Measurements from ENCODE around the gene RRAD. TPM values are rescaled to one million over a fixed set of nuclear protein-coding genes. Genes with fewer than 3 reads are reported as not detected.
A peak's percentile ranks its signal among the peaks of the same experiment; 100 is the strongest.
"Not testable (repeated sequence)": the region's sequence is repeated elsewhere in the genome, so short reads cannot be mapped to it uniquely, and the experiment has no call there.

Gene RRAD
- total RNA-seq, 1 experiment from 2014 or later, result 1.3 TPM

DNA sequence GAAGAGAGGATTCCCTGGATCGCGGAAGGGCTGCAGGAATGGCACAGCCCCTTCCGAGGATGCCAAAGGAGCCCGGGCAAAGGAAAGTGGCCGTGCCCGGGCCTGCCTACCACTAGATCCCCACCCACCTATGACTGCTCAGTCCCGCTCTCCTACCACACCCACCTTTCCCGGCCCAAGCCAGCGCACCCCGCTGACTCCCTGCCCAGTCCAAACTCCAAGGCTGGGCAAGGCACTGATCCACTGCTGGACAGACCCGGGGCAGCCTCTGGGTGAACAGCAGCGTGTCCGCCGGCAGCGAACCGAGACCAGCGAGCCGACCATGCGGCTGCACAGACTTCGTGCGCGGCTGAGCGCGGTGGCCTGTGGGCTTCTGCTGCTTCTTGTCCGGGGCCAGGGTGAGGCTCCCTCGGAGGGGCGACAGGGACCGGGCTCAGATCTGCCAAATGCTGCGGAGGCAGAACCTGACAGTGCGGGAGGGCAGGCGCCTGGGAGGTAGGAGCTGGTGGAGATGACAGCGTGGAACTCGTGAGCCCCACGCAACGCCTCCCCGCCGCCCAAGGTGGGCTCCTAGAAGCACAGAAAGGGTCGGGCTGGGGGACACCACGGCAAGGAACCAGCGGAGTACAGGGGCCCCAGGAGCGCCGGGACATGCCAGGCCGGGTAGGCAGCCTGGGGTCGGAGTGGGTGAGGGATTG is 10.1 kb upstream of the RRAD start, which contains the start of gene CES2:
Gene CES2, plus strand, starts transcription at position 203 of the 698 bp plus-strand sequence. Its CDS starts 120 bp downstream, at position 323.
- Mint-ChIP-seq H3K4me3 (ENCODE audit: low read depth, unreplicated experiment) (peak within 1 kb of the TSS; percentile 92), H3K9me3 (ENCODE audit: low read depth, unreplicated experiment) (no peaks in the 10 kb centered on the region), H3K36me3 (ENCODE audit: insufficient read depth, unreplicated experiment) (peaks cover 45% of the 10 kb centered on the region), H3K27me3 (ENCODE audit: unreplicated experiment) (no peaks in the 10 kb centered on the region), H3K4me1 (ENCODE audit: low read depth, unreplicated experiment) (peaks cover 44% of the 10 kb centered on the region), H3K27ac (ENCODE audit: unreplicated experiment) (peak within 1 kb of the TSS; percentile 74)
- intact Hi-C loops (cut with micrococcal nuclease; ENCODE audit: unreplicated experiment), result no loop called here
- TF ChIP-seq, protein P1, sequence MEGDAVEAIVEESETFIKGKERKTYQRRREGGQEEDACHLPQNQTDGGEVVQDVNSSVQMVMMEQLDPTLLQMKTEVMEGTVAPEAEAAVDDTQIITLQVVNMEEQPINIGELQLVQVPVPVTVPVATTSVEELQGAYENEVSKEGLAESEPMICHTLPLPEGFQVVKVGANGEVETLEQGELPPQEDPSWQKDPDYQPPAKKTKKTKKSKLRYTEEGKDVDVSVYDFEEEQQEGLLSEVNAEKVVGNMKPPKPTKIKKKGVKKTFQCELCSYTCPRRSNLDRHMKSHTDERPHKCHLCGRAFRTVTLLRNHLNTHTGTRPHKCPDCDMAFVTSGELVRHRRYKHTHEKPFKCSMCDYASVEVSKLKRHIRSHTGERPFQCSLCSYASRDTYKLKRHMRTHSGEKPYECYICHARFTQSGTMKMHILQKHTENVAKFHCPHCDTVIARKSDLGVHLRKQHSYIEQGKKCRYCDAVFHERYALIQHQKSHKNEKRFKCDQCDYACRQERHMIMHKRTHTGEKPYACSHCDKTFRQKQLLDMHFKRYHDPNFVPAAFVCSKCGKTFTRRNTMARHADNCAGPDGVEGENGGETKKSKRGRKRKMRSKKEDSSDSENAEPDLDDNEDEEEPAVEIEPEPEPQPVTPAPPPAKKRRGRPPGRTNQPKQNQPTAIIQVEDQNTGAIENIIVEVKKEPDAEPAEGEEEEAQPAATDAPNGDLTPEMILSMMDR (IDR thresholded peaks at IDR 0.05; ENCODE audit: unreplicated experiment), result no peak
- CTCF ChIA-PET, result interaction anchor here (1.3 kb wide), 1 partner anchor 17 kb away, joined by 3 read pairs; the partner anchor contains the start of gene CDH16
- no TSS peak for BruUV-seq (replicated peaks)
- DNase-seq, result peak; percentile 63

DNA sequence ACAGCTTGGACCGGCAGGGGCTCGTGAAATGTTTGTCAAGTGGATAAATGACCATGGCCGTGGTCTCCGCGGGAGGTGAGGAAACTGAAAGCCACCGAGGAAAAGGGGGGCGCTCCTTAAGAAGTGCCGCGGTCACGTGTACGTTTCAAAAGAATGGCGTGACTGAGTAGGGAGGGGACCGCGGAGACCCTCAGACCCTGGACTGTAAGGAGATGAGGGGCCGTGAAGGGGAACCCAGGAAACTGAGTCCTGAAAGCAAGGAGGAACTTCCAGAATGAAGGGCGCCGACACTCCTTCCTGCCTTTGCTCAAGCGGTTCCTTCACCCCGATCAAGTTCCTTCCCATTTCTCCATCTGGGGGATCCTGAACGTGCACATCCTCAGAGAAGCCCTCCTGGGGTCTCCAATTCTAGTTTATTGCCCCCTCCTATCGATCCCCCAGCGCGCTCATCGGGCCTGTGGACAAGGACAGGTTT is 9.5 kb upstream of the RRAD start:
- Mint-ChIP-seq H3K36me3 (ENCODE audit: insufficient read depth, unreplicated experiment) (peaks cover 49% of the 10 kb centered on the region), H3K27ac (ENCODE audit: unreplicated experiment) (peak overlapping the region; percentile 74), H3K4me1 (ENCODE audit: low read depth, unreplicated experiment) (peaks cover 50% of the 10 kb centered on the region), H3K4me3 (ENCODE audit: low read depth, unreplicated experiment) (peak overlapping the region; percentile 92)
- TSS peak; percentile 36 for BruUV-seq (replicated peaks)
- CTCF ChIA-PET; H3K27me3 Mint-ChIP-seq (ENCODE audit: unreplicated experiment); intact Hi-C loops (cut with micrococcal nuclease; ENCODE audit: unreplicated experiment); H3K9me3 Mint-ChIP-seq (ENCODE audit: low read depth, unreplicated experiment); DNase-seq: not testable (repeated sequence)

DNA sequence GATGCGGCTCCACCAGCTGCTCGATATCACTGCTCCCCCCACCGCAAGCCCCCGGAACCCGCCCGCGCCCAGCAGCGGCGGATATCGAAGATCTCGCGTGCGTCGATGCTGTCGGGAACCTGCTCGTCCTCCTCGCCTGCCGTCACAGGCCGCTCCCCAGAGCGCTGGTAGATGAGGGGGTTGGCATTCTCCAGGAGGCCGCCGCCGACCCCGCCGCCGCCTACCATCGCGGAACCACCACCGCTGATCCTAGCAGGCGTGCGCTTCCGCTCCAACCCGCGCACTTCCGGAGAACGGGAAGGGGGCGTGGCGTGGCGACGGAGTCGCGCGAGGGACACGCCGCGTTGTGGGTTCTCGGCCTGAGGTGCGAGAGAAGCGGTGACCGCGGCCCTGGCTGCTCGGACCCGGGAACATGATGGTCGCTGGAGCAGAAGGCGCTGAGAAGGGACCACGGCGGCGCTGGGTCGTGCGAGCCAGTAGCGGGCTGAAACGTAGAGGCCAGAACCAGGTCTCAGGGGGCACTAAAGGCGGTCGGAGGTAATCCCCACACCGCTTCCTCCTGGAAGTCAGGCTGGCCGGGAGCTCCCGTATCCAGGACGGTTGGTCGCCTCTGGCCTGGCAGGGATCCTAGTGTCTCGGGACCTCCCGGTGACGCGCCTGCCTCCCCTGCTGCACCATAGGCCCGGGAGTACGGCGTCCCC is 9.0 kb upstream of the RRAD start, which contains the start of gene CIAO2B:
Gene CIAO2B, minus strand, starts transcription at position 265 of the 701 bp plus-strand sequence. Its CDS starts 38 bp downstream, at position 227.
- DNase-seq, result peak; percentile 94
- no peaks in the 10 kb centered on the region for H3K9me3 Mint-ChIP-seq (ENCODE audit: low read depth, unreplicated experiment)
- CTCF ChIA-PET, result no interaction called here
- H3K4me1 Mint-ChIP-seq (ENCODE audit: low read depth, unreplicated experiment), result peaks cover 54% of the 10 kb centered on the region
- TF ChIP-seq, protein P1 (IDR thresholded peaks at IDR 0.05; ENCODE audit: unreplicated experiment), result no peak
- H3K27me3 Mint-ChIP-seq (ENCODE audit: unreplicated experiment), result no peaks in the 10 kb centered on the region
- intact Hi-C loops (cut with micrococcal nuclease; ENCODE audit: unreplicated experiment), result no loop called here
- H3K27ac Mint-ChIP-seq (ENCODE audit: unreplicated experiment), result peak within 1 kb of the TSS; percentile 74
- H3K4me3 Mint-ChIP-seq (ENCODE audit: low read depth, unreplicated experiment), result peak within 1 kb of the TSS; percentile 92
- BruUV-seq (replicated peaks), result no TSS peak
- peaks cover 52% of the 10 kb centered on the region for H3K36me3 Mint-ChIP-seq (ENCODE audit: insufficient read depth, unreplicated experiment)

DNA sequence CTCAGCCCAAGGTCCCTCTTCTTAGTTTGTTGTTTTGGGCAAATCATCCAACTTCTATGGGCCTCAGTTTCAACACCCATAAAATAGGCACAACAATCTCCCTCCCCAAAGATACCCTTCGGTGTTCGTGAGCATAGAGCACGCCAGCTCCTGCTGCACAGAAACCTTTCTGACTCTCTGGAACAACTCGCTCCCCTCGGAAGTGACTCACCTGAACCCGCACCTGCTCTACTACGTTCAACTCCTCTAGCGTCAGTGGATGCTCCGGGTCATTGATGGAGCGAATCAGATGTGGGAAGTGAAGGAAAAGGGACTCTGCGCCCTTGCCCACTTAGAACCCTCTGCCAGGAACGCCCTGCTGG is 8.4 kb upstream of the RRAD start:
- Mint-ChIP-seq H3K27me3 (ENCODE audit: unreplicated experiment) (no peaks in the 10 kb centered on the region), H3K4me1 (ENCODE audit: low read depth, unreplicated experiment) (peaks cover 55% of the 10 kb centered on the region), H3K4me3 (ENCODE audit: low read depth, unreplicated experiment) (peak overlapping the region; percentile 92), H3K36me3 (ENCODE audit: insufficient read depth, unreplicated experiment) (peaks cover 52% of the 10 kb centered on the region), H3K27ac (ENCODE audit: unreplicated experiment) (peak overlapping the region; percentile 74), H3K9me3 (ENCODE audit: low read depth, unreplicated experiment) (no peaks in the 10 kb centered on the region)
- intact Hi-C loops (cut with micrococcal nuclease; ENCODE audit: unreplicated experiment), result no loop called here
- CTCF ChIA-PET, result no interaction called here
- TSS peak; percentile 75 for BruUV-seq (replicated peaks)
- no peak for DNase-seq
- TF ChIP-seq, protein P1 (IDR thresholded peaks at IDR 0.05; ENCODE audit: unreplicated experiment), result no peak
